Caki2 (cell line): ENCODE measurements around the gene CTPS2. TPM values are rescaled to one million over a fixed set of nuclear protein-coding genes. Genes with fewer than 3 reads are reported as not detected.
"Not testable (repeated sequence)": the region's sequence is repeated elsewhere in the genome, so short reads cannot be mapped to it uniquely, and the experiment has no call there.

Experiments
- DNase-seq: peaks from one replicate; pipeline ENCODE4 v3.0.0-alpha.2; 2015; ENCODE audit warnings: low read depth
- in situ Hi-C: cut with HindIII; loops from 2 replicates; pipeline ENCODE4 v1.10.0; 2016; ENCODE audit warnings: low sequenced_read_pairs, low pct_unique_long_range_greater_than_20kb, mixed read lengths
- total RNA-seq: library from RNA; depleted of rRNA; stranded (reverse); fragments of >200 nt; shearing (Covaris generic); gene quantifications from 2 replicates; pipeline ENCODE4 v1.2.3, GENCODE V29; 2014; ENCODE audit warnings: low replicate concordance

Gene CTPS2
- total RNA-seq, 1 experiment from 2014 or later = 40.9 TPM

- in situ Hi-C loops = no loop called here
- DNase-seq = no peak
Measured at GRCh38 chrX:16718824-16719333, 6.4 kb upstream of the CTPS2 start.

- DNase-seq, in situ Hi-C loops: not testable (repeated sequence)
Measured at GRCh38 chrX:16716451-16716850, 4.0 kb upstream of the CTPS2 start.

GRCh38 chrX:16715638-16716037 lies 3.2 kb upstream of the CTPS2 start:
- DNase-seq, in situ Hi-C loops: not testable (repeated sequence)

DNA sequence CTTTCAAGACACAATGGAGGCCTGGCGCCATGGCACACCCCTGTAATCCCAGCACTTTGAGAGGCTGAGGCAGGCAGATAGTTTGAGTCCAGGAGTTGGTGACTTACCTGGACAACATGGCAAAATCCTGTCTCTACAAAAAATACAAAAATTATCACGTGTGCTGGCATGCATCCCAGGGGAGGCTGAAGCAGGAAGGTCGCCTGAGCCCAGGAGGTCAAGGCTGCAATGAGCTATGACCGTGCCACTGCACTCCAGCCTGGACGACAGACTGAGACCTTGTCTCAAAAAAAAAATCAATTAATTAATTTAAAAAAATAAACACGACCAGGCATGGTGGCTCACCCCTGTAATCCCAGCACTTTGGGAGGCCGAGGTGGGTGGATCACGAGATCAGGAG lies 2.0 kb upstream of the CTPS2 start:
- in situ Hi-C loops = no loop called here

GRCh38 chrX:16711893-16712547 lies 449 bp downstream of the CTPS2 start:
- no peak for DNase-seq
- in situ Hi-C loops = no loop called here

More for the DNA sequence above, 2.0 kb upstream of the CTPS2 start:
- DNase-seq = no peak

GRCh38 chrX:16711219-16711811 lies 1.2 kb downstream of the CTPS2 start:
- DNase-seq = no peak
- in situ Hi-C loops = no loop called here

DNA sequence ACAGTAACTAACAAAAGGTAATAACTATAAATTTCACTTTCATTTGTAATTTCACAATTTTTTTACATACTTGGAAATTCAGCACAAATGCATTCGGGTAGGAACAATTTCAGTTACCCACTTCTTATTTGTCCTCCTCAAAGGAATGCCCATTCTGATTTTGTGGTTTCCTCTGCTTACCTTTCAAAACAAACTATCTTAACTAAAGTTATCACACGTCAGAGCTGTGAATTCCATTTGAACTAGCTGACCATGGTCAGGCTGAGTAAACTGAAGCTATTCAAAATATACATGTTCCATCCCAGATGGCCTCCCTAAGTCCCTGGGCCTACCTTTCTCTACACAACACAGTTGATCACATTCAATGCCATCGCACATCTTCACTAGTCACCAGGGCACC lies 4.5 kb downstream of the CTPS2 start:
- no peak for DNase-seq
- in situ Hi-C loops = no loop called here

GRCh38 chrX:16705370-16705769 lies 7.1 kb downstream of the CTPS2 start:
- no peak for DNase-seq
- in situ Hi-C loops = no loop called here

DNA sequence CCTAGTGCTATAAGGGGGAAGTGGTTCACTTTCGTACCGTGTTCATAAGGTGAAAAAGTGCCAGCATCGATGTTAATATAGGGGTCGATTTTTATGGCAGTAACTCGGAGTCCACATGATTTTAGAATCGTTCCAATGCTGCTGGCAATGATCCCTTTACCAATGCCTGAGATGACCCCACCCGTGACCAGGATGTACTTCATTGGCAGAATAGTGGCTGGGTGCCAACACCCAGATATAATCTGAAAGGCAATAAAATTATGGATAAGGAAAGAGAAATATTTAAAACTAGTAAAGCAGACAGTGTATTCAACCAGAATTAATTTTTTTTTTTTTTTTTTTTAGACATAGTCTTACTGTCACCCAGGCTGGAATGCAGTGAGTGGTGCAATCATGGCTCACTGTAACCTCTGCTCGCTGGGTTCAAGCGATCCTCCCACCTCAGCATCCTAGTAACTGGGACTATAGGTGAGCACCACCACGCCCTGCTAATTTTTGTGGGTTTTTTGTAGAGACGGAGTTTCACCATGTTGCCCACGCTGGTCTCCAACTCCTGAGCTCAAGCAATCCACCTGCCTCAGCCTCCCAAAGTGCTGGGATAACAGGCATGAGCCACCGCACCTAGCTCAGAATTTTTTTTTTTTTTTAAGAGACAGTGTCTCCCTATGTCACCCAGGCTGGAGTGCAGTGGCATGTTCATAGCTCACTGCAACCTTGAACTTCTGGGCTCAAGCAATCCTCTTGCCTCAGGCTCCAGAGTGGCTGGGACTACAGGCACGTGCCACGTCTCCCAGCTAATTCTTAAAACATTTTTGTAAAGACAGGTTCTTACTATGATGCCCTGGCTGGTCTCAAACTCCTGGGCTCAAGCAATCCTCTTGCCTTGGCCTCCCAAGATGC lies 9.5 kb downstream of the CTPS2 start:
- in situ Hi-C loops = no loop called here
- no peak for DNase-seq

- in situ Hi-C loops = no loop called here
- no peak for DNase-seq
Measured at GRCh38 chrX:16700734-16701133, 11.7 kb downstream of the CTPS2 start.

GRCh38 chrX:16699389-16699788 lies 13.1 kb downstream of the CTPS2 start:
- in situ Hi-C loops = no loop called here
- no peak for DNase-seq

GRCh38 chrX:16696956-16697355 lies 15.5 kb downstream of the CTPS2 start:
- in situ Hi-C loops = no loop called here
- no peak for DNase-seq

DNA sequence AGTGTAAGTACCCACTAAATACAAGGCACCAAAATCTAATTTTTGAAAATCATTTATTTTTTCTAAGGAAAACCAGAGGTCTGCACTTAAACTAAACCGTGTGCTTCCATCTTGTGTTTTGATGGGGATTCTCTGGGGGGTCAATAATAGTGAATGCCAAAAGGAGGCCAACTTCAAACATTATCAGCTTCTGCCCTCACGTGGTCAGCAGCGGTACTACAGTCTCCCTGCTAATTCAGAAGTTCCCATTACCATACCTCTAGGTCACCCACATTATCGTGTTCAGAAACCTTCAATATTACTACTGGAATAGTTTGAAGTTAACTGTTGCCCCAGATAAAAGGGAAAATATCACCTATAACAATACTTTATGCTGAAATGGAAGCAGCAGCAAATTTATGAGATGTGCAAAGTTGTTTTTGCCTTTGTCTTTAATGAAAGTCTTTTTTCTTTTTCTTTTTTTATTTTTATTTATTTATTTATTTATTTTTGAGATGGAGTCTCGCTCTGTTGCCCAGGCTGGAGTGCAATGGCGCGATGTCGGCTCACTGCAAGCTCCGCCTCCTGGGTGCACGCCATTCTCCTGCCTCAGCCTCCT lies 17.3 kb downstream of the CTPS2 start:
- in situ Hi-C loops = no loop called here
- DNase-seq = peak; percentile 27

DNA sequence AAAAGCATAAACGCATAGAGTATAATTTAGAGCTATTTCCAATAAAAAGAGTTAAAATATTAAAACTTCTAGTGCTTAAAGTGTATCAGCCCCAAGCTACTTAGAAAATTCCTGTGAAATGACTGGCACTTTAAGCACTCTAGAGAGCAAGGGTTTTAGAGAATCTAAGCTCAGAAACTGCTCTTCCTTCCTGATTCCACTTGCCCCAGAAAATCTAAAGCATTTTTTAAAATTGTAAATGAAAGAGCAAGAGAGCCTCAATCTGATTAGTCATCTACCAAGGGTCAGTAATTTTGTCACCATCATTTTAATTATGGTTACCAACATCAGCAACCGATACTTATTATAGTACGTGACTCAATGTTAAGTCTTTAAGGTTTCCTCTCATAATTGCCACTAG lies 25.0 kb downstream of the CTPS2 start:
- DNase-seq = peak; percentile 69
- in situ Hi-C loops = no loop called here

GRCh38 chrX:16683007-16683664 lies 29.3 kb downstream of the CTPS2 start:
- in situ Hi-C loops = no loop called here
- no peak for DNase-seq

GRCh38 chrX:16678689-16679088 lies 33.8 kb downstream of the CTPS2 start:
- in situ Hi-C loops = no loop called here
- no peak for DNase-seq

- peak; percentile 42 for DNase-seq
- in situ Hi-C loops = no loop called here
Measured at GRCh38 chrX:16671005-16671404, 41.5 kb downstream of the CTPS2 start.

DNA sequence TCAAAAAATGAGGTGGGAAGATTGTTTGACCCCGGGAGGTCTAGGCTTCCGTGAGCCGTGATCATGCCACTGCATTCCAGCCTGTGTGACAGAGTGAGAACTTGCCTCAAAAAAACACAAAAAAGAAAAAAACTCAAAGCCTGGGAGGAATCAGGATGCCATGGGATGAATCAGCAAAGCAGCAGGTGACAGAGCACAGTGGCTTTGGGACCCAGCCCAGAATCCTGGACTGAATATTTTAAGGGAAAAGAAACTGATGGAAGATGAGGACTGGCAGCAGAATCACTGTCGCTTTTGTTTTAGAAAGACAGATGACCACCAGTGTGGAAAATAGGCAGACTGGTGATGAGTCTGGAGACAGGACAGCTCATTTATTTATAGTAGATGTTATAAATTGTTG lies 45.9 kb downstream of the CTPS2 start:
- DNase-seq = peak; percentile 85
- in situ Hi-C loops = no loop called here
